Ovary (tissue), 9 donors: ENCODE measurements around the gene BPI. TPM values are rescaled to one million over a fixed set of nuclear protein-coding genes. Genes with fewer than 3 reads are reported as not detected.
A peak's percentile ranks its signal among the peaks of the same experiment; 100 is the strongest.

Source experiments
- DNase-seq, 5 donors: peaks; one replicate each; pipeline ENCODE4 v3.0.0-alpha.2; 2019 to 2020
- H3K27ac ChIP-seq, 2 donors: fragments of 200-600 bp; one replicate each; pipeline versions ENCODE4 v1.5.1 to v1.8.0; 2019 to 2022
- H3K27me3 ChIP-seq: fragments of 200-600 bp; one replicate; pipeline ENCODE4 v1.8.0; 2022
- H3K36me3 ChIP-seq: fragments of 200-600 bp; sonication (generic); one replicate; pipeline ENCODE4 v1.5.1; 2019
- H3K4me1 ChIP-seq: one replicate; pipeline ENCODE4 v1.8.1; 2013; ENCODE audit warnings: mild to moderate bottlenecking, moderate library complexity; ENCODE audit not compliant: insufficient read depth
- H3K4me3 ChIP-seq: fragments of 200-600 bp; sonication (generic); one replicate; pipeline ENCODE4 v1.5.1; 2017
- H3K9me3 ChIP-seq, 2 donors: fragments of 200-600 bp in 1 of 2; sonication (generic) in 1 of 2; one replicate each; pipeline versions ENCODE4 v1.5.1 to v1.8.1; 2013 to 2019; ENCODE audit warnings: mild to moderate bottlenecking in 1 of 2, moderate library complexity in 1 of 2
- CTCF ChIP-seq, 3 donors: fragments of 450-650 bp in 2 of 3; fragments of 200-600 bp in 1 of 3; IDR thresholded peaks; one replicate each; pipeline versions ENCODE4 v1.5.1 to v1.8.0; 2016 to 2022; ENCODE audit warnings: antibody characterized with exemption in 3 of 3, mild to moderate bottlenecking in 1 of 3
- EP300 ChIP-seq: sonication (generic); formaldehyde crosslinking; IDR thresholded peaks from one replicate; pipeline ENCODE4 v1.6.1; 2017; ENCODE audit warnings: antibody characterized with exemption
- POLR2A ChIP-seq: fragments of 450-650 bp; IDR thresholded peaks from one replicate; pipeline ENCODE4 v1.6.1; 2017; ENCODE audit warnings: antibody characterized with exemption, mild to moderate bottlenecking, moderate library complexity
- WGBS, 3 donors: extraction: QIAGEN DNeasy Blood & Tissue Kit in 1 of 3; methylation state at CpG; one replicate each; pipeline versions ENCODE4 v1.1.5 to v1.1.7; 2013 to 2017; 5-methylcytosine and 5-hydroxymethylcytosine counted together
- intact Hi-C, 4 donors: fragments of 100-400 bp; cut with DNase I; formaldehyde crosslinking; loops; one replicate each; pipeline versions ENCODE4 v1.11.0 to v1.15.1; 2022 to 2023
- polyA plus RNA-seq, 2 donors: library from polyadenylated mRNA; stranded (reverse); fragments of 200-250 nt in 1 of 2; fragments of 350-450 nt in 1 of 2; fragmentation: Illumina TruSeq in 1 of 2; extraction: RNeasy Lipid Tissue Mini Kit (QIAGEN cat#74804) in 1 of 2; gene quantifications; one replicate each; pipeline ENCODE4 v1.2.3, GENCODE V29; 2013 to 2014
- total RNA-seq, 7 donors: library from RNA; depleted of rRNA in 2 of 7; stranded (reverse); fragments of >200 nt in 2 of 7; fragmentation: NEBNext Ultra II Directional in 3 of 7; extraction: Animal tissue kit (Norgen Biotek cat#: 25700) in 3 of 7; gene quantifications; one replicate each; pipeline versions ENCODE4 v1.1.0 to v1.2.4, GENCODE V29; 2016 to 2023
- donor health status: DM: no; HTN: no; CAD: no; lungs with moderate emphysema.
- donor health status: DM: no; HTN: no; CAD: no.
- donor health status: Bipolar disorder and iron deficiency.
- donor health status: DM: yes; HTN: yes; CAD: no.
- donor health status: DM: no; HTN: no; CAD: no.
- donor health status: DM: yes; HTN: yes; CAD: no.

Gene BPI
- total and polyA plus RNA-seq, 9 donors: 0.43 to 2.9 (median 1.1) TPM; not detected in 1

- DNase-seq: no peak
- intact Hi-C loops: no loop called here
- TF ChIP-seq CTCF (IDR thresholded peaks at IDR 0.05) (no peak), POLR2A (no peak), EP300 (no peak)
- no peaks in the 10 kb centered on the region for H3K9me3 ChIP-seq
- H3K27me3 ChIP-seq: no peaks in the 10 kb centered on the region
- H3K4me3 ChIP-seq: no peak overlapping the region
- 80 to 82% (median 81%) methylated on average over 6 of the region's 6 CpGs for WGBS, 3 donors
- H3K4me1 ChIP-seq: peaks cover 5% of the 10 kb centered on the region
- H3K36me3 ChIP-seq: no peaks in the 10 kb centered on the region
- H3K27ac ChIP-seq: no peak overlapping the region
Measured at GRCh38 chr20:38340693-38341092, 36.7 kb downstream of the BPI start.

GRCh38 chr20:38342216-38342615 is 38.3 kb downstream of the BPI start:
- H3K4me3 ChIP-seq: no peak overlapping the region
- no peak overlapping the region for H3K27ac ChIP-seq
- WGBS, 3 donors: 57 to 66% (median 65%) methylated on average over 7 of the region's 7 CpGs
- H3K9me3 ChIP-seq: no peaks in the 10 kb centered on the region
- H3K27me3 ChIP-seq: no peaks in the 10 kb centered on the region
- peaks cover 5% of the 10 kb centered on the region for H3K4me1 ChIP-seq
- intact Hi-C loops: no loop called here
- no peak for TF ChIP-seq POLR2A
- TF ChIP-seq EP300: no peak
- DNase-seq: no peak
- H3K36me3 ChIP-seq: no peaks in the 10 kb centered on the region

GRCh38 chr20:38342713-38343310 is 38.9 kb downstream of the BPI start:
- no peaks in the 10 kb centered on the region for H3K9me3 ChIP-seq
- no peak overlapping the region for H3K27ac ChIP-seq
- no peaks in the 10 kb centered on the region for H3K27me3 ChIP-seq
- no peaks in the 10 kb centered on the region for H3K36me3 ChIP-seq
- no peak for DNase-seq
- TF ChIP-seq POLR2A (no peak), CTCF (IDR thresholded peaks at IDR 0.05) (no peak), EP300 (no peak)
- peak overlapping the region; percentile 6 for H3K4me3 ChIP-seq
- peaks cover 5% of the 10 kb centered on the region for H3K4me1 ChIP-seq
- WGBS, 3 donors: 53 to 73% (median 67%) methylated on average over 5 of the region's 5 CpGs
- intact Hi-C loops: no loop called here

GRCh38 chr20:38343311-38344106 is 39.6 kb downstream of the BPI start:
- Histone ChIP-seq H3K9me3 (no peaks in the 10 kb centered on the region), H3K4me1 (peaks cover 5% of the 10 kb centered on the region), H3K27ac (no peak overlapping the region), H3K4me3 (peak overlapping the region; percentile 6), H3K27me3 (no peaks in the 10 kb centered on the region), H3K36me3 (no peaks in the 10 kb centered on the region)
- peak; percentile 71 to 81 (median 76) for DNase-seq
- WGBS, 3 donors: 15 to 19% (median 18%) methylated on average over 16 of the region's 16 CpGs
- TF ChIP-seq CTCF (IDR thresholded peaks at IDR 0.05) (no peak), POLR2A (no peak), EP300 (no peak)
- intact Hi-C loops: no loop called here
